ENCODE data around the gene OTUD7B.

OTUD7B gene

DNA sequence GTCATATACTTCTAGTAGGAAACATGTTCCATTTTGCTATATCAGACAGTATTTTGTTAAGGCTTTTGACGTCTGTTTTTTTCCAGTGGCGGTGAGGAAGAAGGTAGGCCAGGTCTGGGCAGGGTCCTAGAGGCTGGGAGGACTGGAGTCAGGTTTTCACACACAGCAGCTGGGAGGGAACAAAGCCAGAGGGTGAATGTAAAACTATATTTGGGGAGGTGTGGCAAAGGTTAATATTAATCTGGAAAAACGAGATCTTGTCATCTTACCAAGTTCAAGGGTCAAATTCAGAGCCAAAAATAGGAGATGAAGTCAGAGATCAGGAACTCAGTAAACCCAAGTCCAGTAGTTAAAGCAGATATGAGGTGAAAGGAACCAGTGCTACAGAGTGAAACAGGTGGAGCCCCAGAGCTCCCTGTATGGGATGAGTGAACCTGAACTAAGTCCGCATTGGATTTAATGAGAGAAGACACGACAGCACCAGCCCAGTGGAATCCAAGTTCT is 10.7 kb upstream of the OTUD7B start:
- TF ChIP-seq FOXP2 (optimal IDR thresholded peaks at IDR 0.05; ENCODE audit: borderline replicate concordance, extremely low read depth, extremely low read length, insufficient read depth) = no peak
- no peak for TF ChIP-seq POLR2AphosphoS5 (IDR thresholded peaks at IDR 0.05; ENCODE audit: low read depth, low read length)
- no peak for TF ChIP-seq SIN3A (IDR thresholded peaks at IDR 0.05; ENCODE audit: borderline replicate concordance, insufficient read depth, low read length)
- no peak for TF ChIP-seq TAF1 (IDR thresholded peaks at IDR 0.05; ENCODE audit: borderline replicate concordance, insufficient read depth, low read length)
- TF ChIP-seq, protein P1, sequence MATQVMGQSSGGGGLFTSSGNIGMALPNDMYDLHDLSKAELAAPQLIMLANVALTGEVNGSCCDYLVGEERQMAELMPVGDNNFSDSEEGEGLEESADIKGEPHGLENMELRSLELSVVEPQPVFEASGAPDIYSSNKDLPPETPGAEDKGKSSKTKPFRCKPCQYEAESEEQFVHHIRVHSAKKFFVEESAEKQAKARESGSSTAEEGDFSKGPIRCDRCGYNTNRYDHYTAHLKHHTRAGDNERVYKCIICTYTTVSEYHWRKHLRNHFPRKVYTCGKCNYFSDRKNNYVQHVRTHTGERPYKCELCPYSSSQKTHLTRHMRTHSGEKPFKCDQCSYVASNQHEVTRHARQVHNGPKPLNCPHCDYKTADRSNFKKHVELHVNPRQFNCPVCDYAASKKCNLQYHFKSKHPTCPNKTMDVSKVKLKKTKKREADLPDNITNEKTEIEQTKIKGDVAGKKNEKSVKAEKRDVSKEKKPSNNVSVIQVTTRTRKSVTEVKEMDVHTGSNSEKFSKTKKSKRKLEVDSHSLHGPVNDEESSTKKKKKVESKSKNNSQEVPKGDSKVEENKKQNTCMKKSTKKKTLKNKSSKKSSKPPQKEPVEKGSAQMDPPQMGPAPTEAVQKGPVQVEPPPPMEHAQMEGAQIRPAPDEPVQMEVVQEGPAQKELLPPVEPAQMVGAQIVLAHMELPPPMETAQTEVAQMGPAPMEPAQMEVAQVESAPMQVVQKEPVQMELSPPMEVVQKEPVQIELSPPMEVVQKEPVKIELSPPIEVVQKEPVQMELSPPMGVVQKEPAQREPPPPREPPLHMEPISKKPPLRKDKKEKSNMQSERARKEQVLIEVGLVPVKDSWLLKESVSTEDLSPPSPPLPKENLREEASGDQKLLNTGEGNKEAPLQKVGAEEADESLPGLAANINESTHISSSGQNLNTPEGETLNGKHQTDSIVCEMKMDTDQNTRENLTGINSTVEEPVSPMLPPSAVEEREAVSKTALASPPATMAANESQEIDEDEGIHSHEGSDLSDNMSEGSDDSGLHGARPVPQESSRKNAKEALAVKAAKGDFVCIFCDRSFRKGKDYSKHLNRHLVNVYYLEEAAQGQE (IDR thresholded peaks at IDR 0.05; ENCODE audit: insufficient read depth in 1 of 2, low read depth in 2 of 2, low read length in 2 of 2) = no peak

DNA sequence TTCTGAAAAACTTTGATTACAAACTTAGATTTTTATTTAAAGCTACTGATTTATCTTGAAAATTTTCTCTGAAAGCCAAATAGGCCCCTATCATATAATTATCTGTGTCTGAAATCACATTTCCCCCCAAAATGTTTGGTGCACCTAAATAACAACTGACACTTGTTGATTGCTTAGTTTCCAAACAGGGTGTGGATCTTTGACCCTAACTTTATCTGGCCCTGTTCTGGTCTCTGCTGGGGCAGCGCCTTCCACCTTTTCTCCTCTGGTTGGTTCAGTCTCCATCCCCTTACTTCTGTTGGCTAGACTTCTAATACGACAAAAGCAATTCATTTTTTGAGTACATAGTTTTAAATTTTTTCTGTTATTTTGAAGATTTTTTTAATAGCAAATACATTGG is 10.2 kb upstream of the OTUD7B start:
- TF ChIP-seq FOXP2 (optimal IDR thresholded peaks at IDR 0.05; ENCODE audit: borderline replicate concordance, extremely low read depth, extremely low read length, insufficient read depth) = no peak
- no peak for TF ChIP-seq SIN3A (IDR thresholded peaks at IDR 0.05; ENCODE audit: borderline replicate concordance, insufficient read depth, low read length)
- no peak for TF ChIP-seq POLR2AphosphoS5 (IDR thresholded peaks at IDR 0.05; ENCODE audit: low read depth, low read length)
- TF ChIP-seq TAF1 (IDR thresholded peaks at IDR 0.05; ENCODE audit: borderline replicate concordance, insufficient read depth, low read length) = no peak
- TF ChIP-seq, protein P1 (IDR thresholded peaks at IDR 0.05; ENCODE audit: insufficient read depth in 1 of 2, low read depth in 2 of 2, low read length in 2 of 2) = no peak

DNA sequence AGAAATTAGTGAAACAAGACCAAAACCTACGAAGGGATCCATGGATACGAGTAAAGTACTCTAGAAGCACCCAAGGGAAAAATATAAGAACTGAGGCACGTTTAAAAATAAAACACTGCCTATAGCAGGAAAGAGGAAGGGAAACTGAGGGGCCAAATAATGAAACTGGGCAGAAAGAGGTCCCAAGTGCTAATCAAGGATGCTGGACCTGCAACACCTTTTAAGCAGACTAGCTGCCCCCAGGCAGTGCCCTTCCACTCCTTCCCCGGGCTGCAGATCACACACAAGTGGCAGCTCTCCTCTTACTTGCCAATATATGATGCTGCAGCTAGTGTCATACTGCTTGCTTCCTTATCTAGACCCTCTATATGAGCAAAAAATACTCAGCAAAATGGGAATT is 7.6 kb upstream of the OTUD7B start:
- no peak for TF ChIP-seq TAF1 (IDR thresholded peaks at IDR 0.05; ENCODE audit: borderline replicate concordance, insufficient read depth, low read length)
- TF ChIP-seq POLR2AphosphoS5 (IDR thresholded peaks at IDR 0.05; ENCODE audit: low read depth, low read length) = no peak
- TF ChIP-seq, protein P1 (IDR thresholded peaks at IDR 0.05; ENCODE audit: insufficient read depth in 1 of 2, low read depth in 2 of 2, low read length in 2 of 2) = no peak
- no peak for TF ChIP-seq SIN3A (IDR thresholded peaks at IDR 0.05; ENCODE audit: borderline replicate concordance, insufficient read depth, low read length)
- no peak for TF ChIP-seq FOXP2 (optimal IDR thresholded peaks at IDR 0.05; ENCODE audit: borderline replicate concordance, extremely low read depth, extremely low read length, insufficient read depth)

DNA sequence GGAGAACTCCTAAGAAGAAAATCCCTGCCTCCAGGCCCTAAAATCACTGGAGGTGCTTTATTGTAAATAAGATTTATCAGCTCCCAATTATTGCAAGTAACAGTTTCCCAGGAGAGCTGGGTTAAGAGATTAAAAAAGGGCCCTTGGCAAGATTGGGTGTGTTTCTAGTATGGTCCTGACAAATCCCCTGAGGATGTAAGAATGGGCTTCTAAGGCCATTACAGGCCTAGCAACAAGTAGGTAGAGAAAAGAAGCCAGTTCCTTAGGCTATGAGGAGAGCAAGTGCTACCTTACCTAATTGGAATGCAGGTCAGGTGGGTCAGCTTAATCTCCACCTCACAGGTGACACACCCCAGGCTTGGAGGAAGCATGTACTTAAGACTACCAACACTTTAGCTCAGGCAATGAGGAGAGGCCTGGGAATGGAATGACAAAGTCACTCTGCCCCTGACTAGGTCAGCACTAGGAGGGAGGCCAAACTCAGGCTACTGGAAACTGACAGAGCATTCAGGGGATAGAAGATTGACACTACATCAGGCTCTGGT is 6.8 kb upstream of the OTUD7B start:
- no peak for TF ChIP-seq TAF1 (IDR thresholded peaks at IDR 0.05; ENCODE audit: borderline replicate concordance, insufficient read depth, low read length)
- TF ChIP-seq, protein P1 (IDR thresholded peaks at IDR 0.05; ENCODE audit: insufficient read depth in 1 of 2, low read depth in 2 of 2, low read length in 2 of 2) = no peak
- no peak for TF ChIP-seq FOXP2 (optimal IDR thresholded peaks at IDR 0.05; ENCODE audit: borderline replicate concordance, extremely low read depth, extremely low read length, insufficient read depth)
- no peak for TF ChIP-seq POLR2AphosphoS5 (IDR thresholded peaks at IDR 0.05; ENCODE audit: low read depth, low read length)
- TF ChIP-seq SIN3A (IDR thresholded peaks at IDR 0.05; ENCODE audit: borderline replicate concordance, insufficient read depth, low read length) = no peak

Measured in PFSK-1 (cell line).